Anterior cingulate cortex (tissue), 58 donors: ENCODE data around the gene WASF3.

ENCODE experiments used
- DNase-seq, 58 donors: peaks; one replicate each; lab custom pipeline; 2025; lab: John Stamatoyannopoulos, UW

Gene WASF3

DNA sequence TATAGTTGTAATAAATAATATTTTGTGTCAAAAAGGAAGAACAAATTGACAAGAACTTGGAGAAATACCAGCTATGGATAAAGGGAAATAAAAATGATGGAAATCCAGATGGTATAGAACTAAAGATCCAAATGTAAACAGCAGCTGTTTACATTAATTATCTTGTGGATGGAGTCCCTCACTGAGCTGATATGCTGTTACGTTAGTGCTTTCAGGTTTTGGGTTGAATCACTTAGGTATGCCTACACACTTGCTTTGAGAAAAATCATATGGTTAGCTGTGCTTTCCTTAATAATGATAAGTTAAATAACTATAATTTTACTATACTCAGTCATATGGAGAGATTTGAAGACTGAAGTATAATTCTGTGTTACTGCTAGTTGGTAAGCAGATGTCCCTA is 27.7 kb downstream of the WASF3 start:
- DNase-seq: no peak

GRCh38 chr13:26587251-26587650 is 29.8 kb downstream of the WASF3 start:
- no peak for DNase-seq

DNA sequence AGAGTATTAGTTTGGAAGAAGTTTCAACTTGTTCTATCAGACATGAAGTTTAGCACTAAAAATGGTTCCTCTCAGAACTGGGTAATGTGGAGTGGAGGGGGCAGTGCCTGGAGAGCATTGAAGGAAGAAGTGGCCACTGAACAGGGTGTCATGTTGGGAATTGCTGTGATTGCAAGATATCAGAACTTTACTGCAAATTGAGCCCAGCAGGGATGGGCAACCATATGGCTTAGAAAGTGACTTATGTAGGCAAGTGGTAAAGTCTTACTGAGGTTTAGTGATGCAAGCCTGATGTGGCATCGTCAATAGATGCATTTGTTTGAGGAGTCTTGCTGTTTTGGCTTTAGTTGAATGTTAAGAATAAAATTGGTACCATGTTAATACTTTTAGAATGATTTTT is 31.7 kb downstream of the WASF3 start:
- DNase-seq: no peak

DNA sequence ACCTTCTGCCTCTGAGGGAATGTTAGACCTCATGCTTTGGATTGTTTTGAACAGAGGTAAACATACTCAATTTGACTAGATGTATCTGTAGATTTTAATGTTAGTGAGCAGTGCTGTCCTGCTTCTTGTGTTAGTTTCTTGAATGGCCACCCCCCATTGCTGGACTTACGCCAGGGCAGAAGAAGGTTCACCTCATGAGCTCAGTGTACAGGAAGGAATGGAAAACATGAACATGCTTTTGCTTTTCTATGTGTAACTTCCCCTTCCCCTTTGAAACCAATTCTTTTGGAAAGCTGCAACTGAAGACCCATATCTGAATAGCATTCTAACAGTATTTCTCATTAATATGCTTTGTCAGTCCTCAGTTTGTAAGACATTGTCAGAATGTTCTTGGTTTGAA is 32.3 kb downstream of the WASF3 start:
- peak in 2 of 58 donors; percentile 8 to 20 for DNase-seq

DNA sequence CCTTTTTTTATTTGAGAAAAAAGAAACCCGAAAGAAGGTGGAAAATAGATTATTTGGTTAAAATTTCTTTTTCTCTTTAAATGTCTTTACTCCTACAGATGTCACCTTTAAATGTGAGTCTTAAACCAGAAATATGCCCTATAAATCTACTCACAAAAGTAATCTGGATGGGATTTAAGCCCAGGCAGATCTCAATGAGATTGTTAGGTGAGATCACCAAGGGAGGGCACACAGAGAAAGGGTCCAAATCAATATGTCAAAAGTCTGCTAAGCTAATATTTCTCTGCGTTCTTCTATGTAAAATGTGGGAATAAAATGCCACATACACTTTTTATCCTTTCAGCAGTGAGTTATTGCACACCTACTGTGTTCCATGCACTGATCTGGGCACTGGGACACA is 32.9 kb downstream of the WASF3 start:
- no peak for DNase-seq

DNA sequence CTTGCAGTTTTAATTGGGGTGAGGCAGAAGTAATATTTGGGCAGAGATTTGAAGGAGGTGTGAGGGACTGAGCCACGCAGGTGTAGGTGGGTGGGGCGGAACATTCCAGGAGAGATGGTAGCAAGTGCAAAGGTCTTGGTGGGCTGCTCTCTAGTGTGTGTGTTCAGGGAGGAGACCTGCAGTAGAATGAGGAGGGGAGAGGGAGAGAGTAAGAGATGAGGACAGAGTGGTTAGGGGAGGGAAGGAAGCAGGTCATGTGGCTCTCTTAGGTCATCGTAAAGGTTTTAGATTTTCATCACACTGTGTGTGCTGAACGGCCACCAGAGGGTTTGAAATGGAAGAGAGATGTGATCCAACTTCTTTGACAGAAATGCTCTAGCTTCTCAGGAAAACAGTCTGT is 33.5 kb downstream of the WASF3 start:
- DNase-seq: no peak

- no peak for DNase-seq
Measured at GRCh38 chr13:26591672-26592071, 34.2 kb downstream of the WASF3 start.

DNA sequence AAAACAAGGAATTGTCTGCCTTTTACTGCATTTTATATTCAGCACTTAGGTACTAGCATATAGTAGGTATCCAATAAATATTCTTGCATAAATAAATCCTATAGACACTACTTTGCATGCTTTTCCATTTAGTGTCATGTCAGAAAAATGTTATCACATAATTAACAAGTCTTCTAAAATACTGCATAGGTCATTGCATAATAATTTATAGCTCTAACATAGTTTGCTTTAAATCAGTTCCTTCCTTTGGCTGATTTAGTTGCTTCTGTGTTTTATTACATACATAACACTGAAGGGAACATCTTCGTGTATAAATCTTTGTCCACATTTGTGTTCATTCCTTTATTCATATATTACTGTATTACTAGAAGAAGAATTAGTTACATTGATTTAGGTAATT is 36.2 kb downstream of the WASF3 start:
- DNase-seq: no peak

DNA sequence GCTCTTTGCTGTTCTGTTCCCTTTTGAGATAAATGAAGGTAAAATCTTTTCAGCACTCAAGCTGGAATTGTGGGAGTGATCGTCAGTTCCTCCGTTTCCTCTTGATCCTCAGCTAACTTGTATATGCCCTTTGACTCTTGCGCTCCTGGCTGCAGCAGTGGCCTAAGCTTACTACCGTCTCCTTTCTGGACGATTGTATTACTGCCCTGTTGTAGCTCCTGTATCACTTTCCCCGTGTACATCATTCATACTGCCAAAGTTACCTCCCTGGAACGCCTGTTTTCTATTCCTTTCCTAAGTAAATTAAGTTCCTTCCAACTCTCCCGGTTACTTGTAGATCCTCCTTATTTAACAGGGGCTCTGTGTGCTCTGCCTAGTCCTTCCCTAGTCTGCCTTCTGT is 36.9 kb downstream of the WASF3 start:
- DNase-seq: no peak

DNA sequence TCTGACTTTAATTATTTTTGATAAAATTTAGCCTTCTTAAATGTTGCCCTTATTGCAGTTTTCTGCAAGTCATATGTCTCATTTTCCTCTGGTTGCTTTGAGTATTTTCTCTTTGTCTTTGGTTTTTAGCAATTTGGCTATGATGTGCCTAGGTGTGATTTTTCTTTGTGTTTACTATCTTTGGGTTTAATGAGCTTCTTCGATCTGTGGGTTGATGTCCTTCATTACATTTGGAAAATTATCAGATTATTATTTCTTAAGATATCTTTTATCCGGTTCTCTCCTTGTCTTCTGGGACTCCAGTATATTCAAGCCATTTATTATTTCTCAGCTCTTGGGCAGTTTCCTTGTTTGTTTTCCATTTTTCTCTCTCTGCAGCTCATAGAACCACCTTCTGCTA is 39.0 kb downstream of the WASF3 start:
- DNase-seq: no peak

DNA sequence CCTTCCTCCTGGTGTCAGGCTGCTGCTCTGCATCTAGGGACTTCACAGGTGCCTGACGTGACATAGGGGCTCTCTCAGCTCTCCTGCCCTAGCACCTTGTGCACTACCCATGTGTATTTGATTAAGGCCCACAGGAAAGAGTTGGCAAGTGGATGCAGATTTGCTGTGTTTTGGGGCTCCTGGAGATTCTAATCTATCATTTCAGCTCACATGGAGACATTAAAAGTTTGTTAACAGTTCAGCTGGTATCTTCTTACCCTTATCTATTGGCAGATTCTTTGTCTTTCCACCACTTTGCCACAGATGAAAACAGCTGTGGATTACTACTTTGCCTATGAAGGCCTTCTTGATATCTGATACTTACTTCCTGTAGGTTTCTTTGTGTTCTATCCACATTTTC is 41.9 kb downstream of the WASF3 start:
- DNase-seq: no peak

DNA sequence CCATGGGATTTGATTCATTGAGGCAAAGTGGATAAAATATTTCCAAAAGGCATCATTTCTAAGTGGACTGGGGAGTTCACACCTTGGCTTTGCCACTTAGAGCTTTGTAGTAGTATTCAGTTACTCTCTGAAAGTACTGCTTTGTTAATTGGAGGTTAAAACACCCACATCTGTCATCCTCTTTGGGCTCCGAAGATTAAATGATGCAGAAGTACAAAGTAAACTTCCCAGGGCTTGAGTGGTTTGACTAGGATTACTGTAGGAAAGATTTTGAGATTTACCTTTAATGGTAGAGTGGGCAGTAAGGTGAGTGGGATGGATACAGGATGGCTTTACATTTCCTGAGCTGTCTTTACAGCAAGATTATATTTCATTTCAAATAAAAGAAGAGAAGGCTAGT is 42.4 kb downstream of the WASF3 start:
- DNase-seq: no peak

DNA sequence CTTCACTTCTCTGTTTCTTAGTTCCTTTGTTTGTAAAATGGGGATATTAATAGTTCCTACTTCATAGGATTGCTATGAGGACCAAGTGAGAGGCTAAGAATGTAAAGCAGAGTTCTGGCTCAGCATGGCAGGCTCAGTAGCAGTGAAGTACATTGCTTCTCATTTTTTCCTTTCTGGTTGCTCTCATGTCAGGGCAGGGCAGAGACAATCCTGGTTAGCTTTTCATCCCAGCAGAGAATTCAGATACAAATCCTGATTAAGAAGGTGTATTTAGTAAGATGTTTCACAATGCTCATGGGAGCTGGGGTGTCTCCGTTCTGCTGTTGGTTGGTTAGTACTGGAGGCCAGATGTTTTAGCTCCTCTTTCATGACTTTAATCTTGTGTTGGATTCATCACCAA is 42.9 kb downstream of the WASF3 start:
- no peak for DNase-seq

- no peak for DNase-seq
Measured at GRCh38 chr13:26601669-26602068, 44.2 kb downstream of the WASF3 start.

DNA sequence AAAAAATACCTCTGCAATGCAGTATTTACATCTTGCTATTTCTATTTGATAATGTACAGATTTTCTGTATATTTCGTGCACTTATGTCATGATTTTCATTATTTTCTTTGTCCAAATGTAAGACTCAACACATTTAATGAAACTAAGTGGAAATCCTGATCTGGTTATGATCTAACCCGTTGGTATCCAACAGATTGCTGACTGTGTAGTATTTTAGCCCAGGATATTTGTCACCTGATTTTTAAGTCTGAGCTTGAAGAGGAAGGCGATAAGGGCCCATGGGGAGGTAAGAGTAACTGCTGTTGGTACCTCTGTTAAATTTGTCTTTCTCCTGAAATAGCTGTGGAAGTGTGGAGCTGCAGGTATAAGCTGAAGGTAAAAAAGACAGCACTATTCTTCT is 45.3 kb downstream of the WASF3 start:
- no peak for DNase-seq

- DNase-seq: peak in 24 of 58 donors; percentile 3 to 74 (median 30)
Measured at GRCh38 chr13:26604784-26605545, 47.5 kb downstream of the WASF3 start.

- DNase-seq: peak in 4 of 58 donors; percentile 5 to 20 (median 8)
Measured at GRCh38 chr13:26605845-26606244, 48.4 kb downstream of the WASF3 start.

DNA sequence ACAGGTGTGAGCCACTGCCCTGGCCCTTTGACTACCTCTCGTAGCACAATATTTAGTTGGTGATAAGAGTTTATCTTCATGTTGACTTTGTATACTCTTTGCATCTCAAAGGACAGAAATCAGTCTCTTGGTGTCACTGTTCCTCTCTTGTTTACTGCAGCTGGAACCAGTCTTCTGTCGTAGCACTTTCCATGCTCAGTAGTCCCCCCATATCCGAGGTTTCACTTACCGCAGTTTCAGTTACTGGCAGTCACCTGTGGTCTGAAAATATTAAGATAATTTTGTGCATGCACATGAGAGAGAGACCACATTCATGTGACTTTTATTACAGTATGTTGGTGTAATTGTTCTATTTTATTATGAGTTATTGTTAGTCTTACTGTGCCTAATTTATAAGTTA is 49.1 kb downstream of the WASF3 start:
- DNase-seq: no peak

DNA sequence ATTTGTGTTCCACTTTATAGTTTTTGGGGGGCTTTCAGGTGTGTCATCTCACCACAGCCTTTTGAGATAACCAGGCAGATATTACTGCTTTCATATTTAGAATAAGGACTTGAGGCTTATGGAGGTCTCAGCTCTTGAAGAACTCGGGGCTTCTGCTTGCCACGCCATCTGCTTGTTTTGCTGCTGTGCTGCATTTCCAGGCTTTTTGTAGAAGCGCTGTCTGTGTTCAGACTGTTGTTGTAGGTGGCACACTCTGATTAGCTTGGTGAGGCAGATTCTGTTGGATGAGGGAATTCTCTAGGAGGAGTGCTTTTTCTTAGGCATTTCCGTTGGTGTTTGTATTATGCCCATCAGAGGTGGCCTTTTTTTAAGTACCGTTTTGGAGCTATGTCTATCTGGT is 57.2 kb downstream of the WASF3 start:
- peak in 5 of 58 donors; percentile 2 to 41 (median 7) for DNase-seq

GRCh38 chr13:26616126-26616525 is 58.6 kb downstream of the WASF3 start:
- no peak for DNase-seq

DNA sequence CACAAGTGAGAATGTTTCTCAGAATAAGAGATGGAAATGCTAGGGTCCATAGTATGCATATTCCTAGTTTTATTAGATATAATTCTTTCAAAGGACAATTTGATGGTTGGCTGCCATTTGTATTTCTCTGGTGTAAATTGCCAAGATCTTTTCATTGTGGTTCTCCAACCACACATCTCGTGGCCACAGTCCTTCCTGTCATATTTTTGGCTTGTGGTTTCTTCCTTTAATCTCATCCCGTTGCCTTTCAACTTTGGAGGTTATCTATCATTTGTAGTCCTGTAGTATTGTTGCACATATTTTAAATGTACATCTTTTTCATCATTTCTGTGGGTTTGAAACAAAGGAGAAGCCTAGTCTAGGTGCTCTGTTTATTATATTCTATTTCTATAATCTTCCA is 61.2 kb downstream of the WASF3 start:
- DNase-seq: no peak

GRCh38 chr13:26619358-26619757 is 61.9 kb downstream of the WASF3 start:
- no peak for DNase-seq
